Dedifferentiated amniotic fluid mesenchymal stem cell (primary cell): ENCODE results near the gene MMP24.
A peak's percentile ranks its signal among the peaks of the same experiment; 100 is the strongest.

Source experiments
- DNase-seq: peaks from one replicate; pipeline ENCODE4 v3.0.0-alpha.2; 2016; ENCODE audit errors: extremely low spot score

The MMP24 gene

GRCh38 chr20:35293303-35294292 is 67.1 kb downstream of the MMP24 start:
- DNase-seq: no peak

GRCh38 chr20:35294293-35294685 is 67.8 kb downstream of the MMP24 start:
- no peak for DNase-seq

GRCh38 chr20:35295058-35295457 is 68.6 kb downstream of the MMP24 start:
- no peak for DNase-seq

- no peak for DNase-seq
Observed at GRCh38 chr20:35295674-35296073, 69.2 kb downstream of the MMP24 start.

GRCh38 chr20:35296101-35296554 is 69.6 kb downstream of the MMP24 start:
- no peak for DNase-seq

GRCh38 chr20:35297155-35297554 is 70.7 kb downstream of the MMP24 start:
- DNase-seq: no peak

- DNase-seq: no peak
Observed at GRCh38 chr20:35297740-35298139, 71.2 kb downstream of the MMP24 start.

GRCh38 chr20:35298264-35298663 is 71.8 kb downstream of the MMP24 start:
- no peak for DNase-seq

GRCh38 chr20:35299780-35300179 is 73.3 kb downstream of the MMP24 start:
- no peak for DNase-seq

- DNase-seq: no peak
Observed at GRCh38 chr20:35300469-35301262, 74.2 kb downstream of the MMP24 start.

DNA sequence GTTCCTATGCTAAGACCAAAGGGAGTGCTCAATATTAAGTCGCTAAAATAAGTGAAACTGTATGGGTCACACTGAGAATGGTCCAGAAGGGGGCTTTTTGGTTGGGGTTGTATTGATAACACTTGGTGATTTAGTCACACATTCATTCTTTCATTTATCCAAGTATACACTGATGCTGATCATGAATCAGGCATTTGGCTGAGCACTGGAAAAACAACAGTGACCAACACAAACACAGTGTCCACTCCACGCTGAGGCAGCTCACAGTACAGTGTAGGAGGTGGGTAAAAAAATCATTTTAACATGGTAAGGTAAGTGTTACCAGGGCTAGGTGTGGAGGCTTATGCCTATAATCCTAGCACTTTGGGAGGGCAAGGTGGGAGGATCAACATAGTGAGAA is 74.9 kb downstream of the MMP24 start:
- DNase-seq: no peak

- peak; percentile 22 for DNase-seq
Observed at GRCh38 chr20:35302421-35303335, 76.2 kb downstream of the MMP24 start.

DNA sequence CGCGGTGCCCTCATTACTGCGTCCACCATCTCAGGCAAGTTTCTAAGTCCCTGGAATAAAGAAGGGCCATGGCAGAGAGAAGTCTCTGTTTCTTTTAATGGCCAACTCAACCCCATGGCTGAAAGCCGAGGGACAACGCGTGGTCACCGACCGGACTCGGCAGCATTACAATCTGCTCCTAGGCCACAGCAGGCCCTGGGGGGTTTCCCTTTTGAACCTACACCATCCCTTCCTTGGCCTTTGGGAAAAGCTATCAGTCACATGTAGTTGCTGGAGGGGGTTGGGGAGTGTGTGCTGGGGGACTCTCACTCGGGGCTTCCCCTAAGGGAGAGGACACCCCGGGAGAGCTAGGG is 76.9 kb downstream of the MMP24 start:
- DNase-seq: no peak

DNA sequence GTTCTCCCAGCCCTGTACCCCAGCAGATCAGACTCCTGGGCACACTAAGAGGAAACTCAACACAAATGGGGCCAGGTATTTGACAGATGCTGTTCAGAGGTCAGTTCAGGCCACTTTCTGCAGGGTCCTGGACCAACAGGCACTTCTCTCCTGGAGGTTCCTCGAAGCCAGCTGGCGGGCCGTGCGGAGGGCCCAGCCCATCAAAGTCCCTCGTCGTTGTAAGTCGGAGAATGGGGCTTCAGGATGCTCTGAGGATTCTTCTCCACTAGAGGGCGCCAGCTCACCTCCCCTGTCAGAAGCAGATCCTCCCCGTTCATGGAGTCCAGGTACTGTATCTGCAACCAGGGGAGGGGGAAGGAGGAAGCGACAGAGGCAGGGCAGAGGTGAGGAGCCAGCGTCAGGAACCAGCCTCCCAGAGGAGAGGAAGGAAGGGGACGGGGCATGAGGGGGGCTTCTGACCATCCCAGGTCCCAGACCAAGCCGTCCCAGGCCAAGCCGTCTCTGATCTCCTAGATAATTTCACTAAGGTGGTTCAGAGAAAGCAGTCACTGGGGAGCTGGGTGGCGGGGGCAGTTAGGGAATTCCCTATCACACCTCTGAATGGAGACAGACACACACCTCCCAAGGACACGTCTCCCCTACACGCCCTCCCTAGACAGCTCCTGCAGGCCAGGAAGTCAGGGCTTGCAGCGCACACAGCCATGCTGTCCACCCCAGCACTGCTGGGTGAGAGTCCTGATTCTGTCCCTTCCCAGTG is 77.4 kb downstream of the MMP24 start:
- DNase-seq: peak; percentile 85

DNA sequence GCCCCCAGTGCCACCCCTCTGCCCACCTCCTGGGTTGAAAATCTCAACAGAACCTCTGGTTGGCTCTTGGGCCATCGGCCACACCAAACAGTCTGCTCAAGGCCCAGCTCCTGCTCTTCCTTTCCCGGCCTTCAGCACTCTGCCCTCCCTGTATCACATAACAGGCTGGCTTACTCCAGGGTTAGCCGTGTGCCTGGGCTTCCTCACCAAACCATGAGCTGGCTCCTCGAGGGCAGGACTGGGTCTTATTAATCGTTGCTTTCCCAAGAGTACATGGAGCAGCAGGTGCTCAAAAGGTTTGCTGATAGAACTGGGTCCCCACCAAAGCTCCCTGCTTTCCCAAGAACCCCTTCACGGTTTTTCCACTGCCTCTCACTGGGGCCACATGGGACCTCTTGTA is 78.5 kb downstream of the MMP24 start:
- no peak for DNase-seq

DNA sequence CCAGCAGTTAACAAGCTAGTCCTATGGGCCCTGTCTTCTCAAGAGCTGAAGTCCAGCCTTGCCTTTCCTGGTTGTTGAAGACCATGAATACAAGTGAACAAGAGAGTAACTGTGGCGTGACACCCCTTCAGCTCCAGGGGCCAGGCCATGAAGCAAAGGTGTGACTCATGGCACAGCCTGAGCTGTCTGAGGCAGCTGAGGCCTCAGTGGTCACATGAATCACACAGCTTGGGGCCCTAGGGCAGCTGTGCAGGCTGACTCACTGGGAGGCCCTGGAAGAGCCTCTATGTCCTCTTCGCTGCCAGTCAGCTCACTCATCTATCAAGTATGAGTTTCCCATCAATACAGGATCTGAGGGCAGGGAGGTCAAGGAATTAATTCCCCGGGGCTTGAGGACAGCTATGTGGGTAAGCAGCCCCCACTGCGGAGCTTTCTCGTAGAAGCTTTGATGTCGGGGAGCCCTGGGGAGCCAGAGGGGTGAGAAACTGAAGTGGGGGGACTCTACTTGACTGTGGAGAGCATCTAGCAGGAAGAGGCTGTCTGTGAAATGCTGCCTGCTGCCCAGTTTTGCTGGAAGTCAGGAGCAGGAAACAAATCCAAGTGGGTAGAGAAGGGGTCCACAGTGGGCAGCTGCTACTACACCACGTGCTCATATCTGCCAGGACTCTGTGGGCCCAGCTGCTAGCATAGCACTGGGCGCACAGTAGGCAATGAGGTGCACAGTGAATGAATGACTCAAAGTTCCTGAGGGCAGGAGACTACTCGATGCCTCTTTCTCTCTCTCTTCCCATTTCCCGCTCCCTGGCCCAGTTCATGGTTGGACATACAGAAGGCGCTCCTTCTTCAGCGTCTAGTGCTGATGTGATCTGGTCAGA is 79.4 kb downstream of the MMP24 start:
- peak; percentile 95 for DNase-seq

DNA sequence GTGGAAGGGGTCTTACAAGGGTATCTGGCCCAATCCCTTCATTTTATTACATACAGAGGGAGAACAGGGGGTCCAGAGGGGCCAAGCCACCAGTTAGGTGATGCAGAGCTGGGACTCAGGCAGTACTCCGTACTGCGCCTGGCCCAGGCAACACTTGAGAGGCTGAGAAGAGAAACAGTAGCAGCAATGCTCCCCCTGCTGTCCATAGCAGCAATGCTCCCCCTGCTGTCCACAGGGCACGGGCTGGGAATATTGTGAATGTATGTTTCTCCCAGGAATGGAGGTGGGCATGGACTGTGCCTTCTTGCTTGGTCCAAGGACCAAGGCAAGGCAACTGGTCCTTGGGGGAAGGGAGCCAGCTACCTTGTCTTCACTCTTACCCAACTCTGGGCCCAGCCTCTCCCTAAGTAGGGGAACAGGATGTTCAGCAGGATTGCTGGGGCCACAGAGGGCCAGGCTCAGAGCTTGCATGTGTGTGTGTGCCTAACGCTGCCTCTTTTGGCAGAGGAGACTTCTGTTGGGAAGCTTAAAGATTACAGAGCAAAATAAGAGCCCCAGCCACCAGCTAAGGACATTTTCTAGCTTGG is 80.5 kb downstream of the MMP24 start:
- DNase-seq: no peak

DNA sequence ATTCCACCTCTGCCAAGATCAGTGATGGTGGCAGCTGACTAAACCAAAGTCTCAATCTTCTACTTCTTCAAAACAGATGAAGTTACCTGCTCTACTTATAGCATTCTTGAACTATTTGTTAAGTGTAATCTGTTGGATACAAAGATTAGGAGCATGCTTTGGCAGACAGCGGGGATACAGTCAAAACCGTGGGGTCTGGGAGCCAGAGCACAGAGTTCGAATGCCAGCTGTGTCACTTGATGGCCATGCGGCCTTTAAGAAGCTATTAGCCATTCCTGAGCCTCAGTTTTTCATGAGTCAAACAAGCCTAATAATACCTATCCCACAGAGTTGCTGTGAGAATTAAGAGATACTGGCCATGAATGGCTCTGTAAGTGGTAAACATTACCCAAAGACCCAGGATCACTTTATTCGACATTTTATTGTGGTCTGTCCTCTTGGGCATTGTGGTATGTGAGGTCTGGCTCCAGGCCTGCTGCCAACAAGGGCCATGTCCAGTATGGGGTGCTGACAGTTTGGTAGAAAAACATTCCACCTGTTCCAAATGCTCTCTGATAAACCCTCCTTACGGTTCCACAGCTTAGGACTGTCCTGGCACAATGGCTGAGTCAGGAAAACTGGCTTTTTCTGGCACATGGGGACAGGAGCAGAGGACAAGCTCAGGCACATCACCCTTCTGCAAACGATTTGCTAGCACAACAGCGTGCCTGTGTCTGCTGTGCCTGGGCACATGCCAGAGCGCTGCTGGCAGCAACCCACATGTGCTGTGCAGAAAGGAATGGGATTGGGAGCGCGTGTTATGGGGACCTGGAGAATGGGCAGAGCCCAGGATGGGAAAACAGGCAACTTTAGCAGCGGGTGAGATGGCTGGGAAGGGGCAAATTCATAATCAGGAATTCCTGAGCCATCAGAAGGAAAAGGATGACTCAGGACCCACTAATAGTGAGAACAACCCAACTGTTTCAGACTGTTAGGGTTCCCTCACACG is 81.5 kb downstream of the MMP24 start:
- peak; percentile 26 for DNase-seq
